ENCODE measurements around the gene FPR2. TPM values are rescaled to one million over a fixed set of nuclear protein-coding genes. Genes with fewer than 3 reads are reported as not detected.

Gene FPR2
- total RNA-seq, result not detected

DNA sequence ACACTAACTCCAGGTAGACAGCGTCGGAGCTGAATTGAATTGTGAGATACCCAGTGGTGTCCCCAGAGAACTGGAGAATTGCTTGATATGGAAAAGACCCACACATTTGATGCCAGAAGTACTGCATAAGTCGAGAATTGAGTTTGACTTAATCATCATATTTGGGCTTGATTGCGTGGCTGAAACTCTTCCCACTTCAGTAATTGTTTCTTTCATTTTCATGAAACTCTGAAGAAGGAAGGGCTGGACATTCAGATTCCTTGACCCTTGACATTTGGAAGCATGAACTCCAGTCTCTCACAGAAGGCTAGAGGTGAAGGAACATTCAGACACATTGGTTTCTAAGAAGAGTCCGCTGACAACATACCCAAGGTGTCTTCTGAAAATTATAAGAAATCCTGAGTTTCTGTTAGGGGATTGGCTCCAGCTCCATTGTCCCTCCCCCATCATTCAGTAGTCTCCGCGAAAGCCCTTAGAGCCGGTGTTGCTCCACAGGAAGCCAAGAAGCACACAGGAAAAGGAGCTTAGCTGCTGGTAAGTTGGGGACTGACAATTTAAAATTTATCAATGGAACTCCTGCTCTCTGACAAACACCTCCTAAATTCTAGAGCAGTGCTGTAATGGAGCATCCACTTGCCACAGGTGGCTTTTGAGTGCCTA is at the start of gene FPR2:
TSS of gene FPR2 (plus strand) at position 484 of the 660 bp plus-strand sequence. CDS start 7,479 bp downstream, outside the sequence.
- peaks cover 0 to 7% of the 10 kb centered on the region in 2 donors for H3K9me3 Mint-ChIP-seq
- H3K4me3 Mint-ChIP-seq, result no peak within 1 kb of the TSS
- peaks cover 1 to 3% of the 10 kb centered on the region in 2 donors for H3K36me3 Mint-ChIP-seq (ENCODE audit: insufficient read depth in 2 of 2)
- DNase-seq, result no peak
- no peaks in the 10 kb centered on the region for H3K4me1 Mint-ChIP-seq (ENCODE audit: low read depth)
- no peak for ATAC-seq (replicated peaks in 1 of 2)
- H3K27ac Mint-ChIP-seq, result no peak within 1 kb of the TSS
- H3K27me3 Mint-ChIP-seq (ENCODE audit: low read depth), result peaks cover 52% of the 10 kb centered on the region

- H3K9me3 Mint-ChIP-seq, result peaks cover 0 to 7% of the 10 kb centered on the region in 2 donors
- peaks cover under 1% of the 10 kb centered on the region for H3K4me1 Mint-ChIP-seq (ENCODE audit: low read depth)
- peaks cover 0 to 2% of the 10 kb centered on the region in 2 donors for H3K36me3 Mint-ChIP-seq (ENCODE audit: insufficient read depth in 2 of 2)
- H3K27ac Mint-ChIP-seq, result no peak overlapping the region
- DNase-seq, result no peak
- H3K27me3 Mint-ChIP-seq (ENCODE audit: low read depth), result peaks cover 14% of the 10 kb centered on the region
- no peak overlapping the region for H3K4me3 Mint-ChIP-seq
- no peak for ATAC-seq (replicated peaks in 1 of 2)
Measured at GRCh38 chr19:51711702-51712101, 49.3 kb upstream of the FPR2 start.

DNA sequence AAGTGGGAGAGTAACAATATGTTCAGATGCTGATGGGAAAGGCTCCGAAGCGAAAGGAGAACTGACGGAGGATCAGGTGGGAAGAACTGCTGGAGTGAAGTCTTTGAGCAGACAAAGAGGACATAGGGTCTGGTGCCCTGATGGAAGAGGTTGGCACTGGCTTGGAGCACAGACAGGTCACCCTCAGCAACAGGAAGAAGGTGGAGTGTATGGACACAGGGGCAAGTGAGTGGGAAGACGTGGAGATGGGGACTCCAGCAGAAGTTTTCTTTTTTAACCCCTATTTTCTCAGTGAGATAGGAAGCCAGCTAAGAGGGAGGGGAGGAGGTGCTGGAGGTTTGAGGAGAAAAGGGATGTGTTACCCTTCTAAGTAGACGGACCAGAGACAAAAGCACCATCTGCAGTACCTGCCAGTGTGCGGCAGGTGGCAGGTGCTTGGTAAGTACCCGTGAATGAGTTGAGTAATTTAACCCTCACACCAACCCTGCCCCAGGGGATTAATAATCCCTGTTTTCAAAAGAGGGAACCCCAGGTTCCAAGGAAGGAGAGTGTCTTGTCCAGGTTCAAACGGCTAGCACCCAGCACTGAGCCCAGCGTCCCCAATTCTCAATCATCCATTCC is 48.4 kb upstream of the FPR2 start:
- Mint-ChIP-seq H3K27ac (no peak overlapping the region), H3K4me1 (ENCODE audit: low read depth) (no peaks in the 10 kb centered on the region), H3K9me3 (peaks cover 0 to 7% of the 10 kb centered on the region in 2 donors), H3K4me3 (no peak overlapping the region), H3K27me3 (ENCODE audit: low read depth) (peaks cover 20% of the 10 kb centered on the region), H3K36me3 (ENCODE audit: insufficient read depth in 2 of 2) (no peaks in the 10 kb centered on the region)
- DNase-seq (no peak), ATAC-seq (replicated peaks in 1 of 2) (peak in 1 of 2 donors; percentile 30)

- H3K27me3 Mint-ChIP-seq (ENCODE audit: low read depth), result peaks cover 28% of the 10 kb centered on the region
- no peak overlapping the region for H3K4me3 Mint-ChIP-seq
- peaks cover 0 to 7% of the 10 kb centered on the region in 2 donors for H3K9me3 Mint-ChIP-seq
- ATAC-seq (replicated peaks in 1 of 2), result no peak
- no peaks in the 10 kb centered on the region for H3K4me1 Mint-ChIP-seq (ENCODE audit: low read depth)
- H3K36me3 Mint-ChIP-seq (ENCODE audit: insufficient read depth in 2 of 2), result peaks cover 0 to 2% of the 10 kb centered on the region in 2 donors
- no peak for DNase-seq
- H3K27ac Mint-ChIP-seq, result no peak overlapping the region
Measured at GRCh38 chr19:51713319-51714285, 47.4 kb upstream of the FPR2 start.

DNA sequence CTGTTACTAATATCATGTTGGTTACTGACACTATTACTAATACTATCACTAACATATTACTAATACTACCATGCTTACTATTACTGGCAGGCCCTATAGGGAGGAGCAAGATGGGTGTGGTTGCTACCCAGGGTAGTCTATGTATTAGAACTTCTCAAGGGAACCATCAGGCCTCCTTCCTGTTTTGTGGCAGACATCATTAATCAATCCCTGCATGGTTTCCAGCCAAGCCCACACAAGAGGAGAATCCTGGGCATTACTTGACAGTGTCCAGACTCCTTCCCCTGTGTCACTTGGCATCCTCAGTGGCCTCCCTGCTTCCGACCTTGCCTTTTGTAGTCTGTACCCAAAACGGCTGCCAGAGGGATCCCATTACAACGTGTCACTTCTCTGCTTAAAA is 46.1 kb upstream of the FPR2 start:
- Mint-ChIP-seq H3K27ac (no peak overlapping the region), H3K36me3 (ENCODE audit: insufficient read depth in 2 of 2) (peaks cover 0 to 2% of the 10 kb centered on the region in 2 donors), H3K4me1 (ENCODE audit: low read depth) (no peaks in the 10 kb centered on the region), H3K9me3 (peaks cover 0 to 7% of the 10 kb centered on the region in 2 donors), H3K27me3 (ENCODE audit: low read depth) (peaks cover 36% of the 10 kb centered on the region), H3K4me3 (no peak overlapping the region)
- ATAC-seq (replicated peaks in 1 of 2) (no peak), DNase-seq (no peak)

DNA sequence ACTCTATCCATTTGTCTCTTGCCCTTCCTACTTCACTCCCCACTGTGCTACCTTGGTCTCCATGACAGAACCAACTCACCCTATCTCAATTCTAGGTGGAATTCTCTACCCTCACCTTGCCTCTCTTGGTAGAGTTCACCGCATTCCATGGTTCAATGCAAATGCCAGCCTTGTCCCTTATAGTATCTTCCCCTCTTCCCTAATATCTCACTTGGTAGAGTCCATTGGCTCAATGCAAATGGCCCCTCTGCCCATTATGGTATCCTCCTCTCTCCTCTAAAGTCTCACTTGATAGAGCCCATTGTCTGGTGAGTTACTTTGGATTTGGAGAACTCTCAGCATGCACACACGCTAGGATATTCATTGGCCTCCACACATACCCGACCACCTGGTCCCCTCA is 45.1 kb upstream of the FPR2 start:
- Mint-ChIP-seq H3K27ac (no peak overlapping the region), H3K9me3 (peaks cover 0 to 7% of the 10 kb centered on the region in 2 donors), H3K27me3 (ENCODE audit: low read depth) (peaks cover 46% of the 10 kb centered on the region), H3K36me3 (ENCODE audit: insufficient read depth in 2 of 2) (peaks cover 0 to 3% of the 10 kb centered on the region in 2 donors), H3K4me3 (no peak overlapping the region), H3K4me1 (ENCODE audit: low read depth) (no peaks in the 10 kb centered on the region)
- DNase-seq (no peak), ATAC-seq (replicated peaks in 1 of 2) (no peak)

- Mint-ChIP-seq H3K9me3 (peaks cover 0 to 7% of the 10 kb centered on the region in 2 donors), H3K36me3 (ENCODE audit: insufficient read depth in 2 of 2) (peaks cover 0 to 3% of the 10 kb centered on the region in 2 donors), H3K27me3 (ENCODE audit: low read depth) (peaks cover 49% of the 10 kb centered on the region), H3K4me3 (no peak overlapping the region), H3K4me1 (ENCODE audit: low read depth) (no peaks in the 10 kb centered on the region), H3K27ac (no peak overlapping the region)
- ATAC-seq (replicated peaks in 1 of 2) (no peak), DNase-seq (no peak)
Measured at GRCh38 chr19:51716925-51717324, 44.1 kb upstream of the FPR2 start.

- ATAC-seq (replicated peaks in 1 of 2) (no peak), DNase-seq (no peak)
- Mint-ChIP-seq H3K4me1 (ENCODE audit: low read depth) (no peaks in the 10 kb centered on the region), H3K27me3 (ENCODE audit: low read depth) (peaks cover 65% of the 10 kb centered on the region), H3K9me3 (peaks cover 0 to 7% of the 10 kb centered on the region in 2 donors), H3K36me3 (ENCODE audit: insufficient read depth in 2 of 2) (peaks cover 0 to 3% of the 10 kb centered on the region in 2 donors), H3K27ac (no peak overlapping the region), H3K4me3 (no peak overlapping the region)
Measured at GRCh38 chr19:51719251-51719988, 41.6 kb upstream of the FPR2 start.

- ATAC-seq (replicated peaks in 1 of 2) (no peak), DNase-seq (no peak)
- no peak overlapping the region for H3K27ac Mint-ChIP-seq
- no peaks in the 10 kb centered on the region for H3K9me3 Mint-ChIP-seq
- no peaks in the 10 kb centered on the region for H3K4me1 Mint-ChIP-seq (ENCODE audit: low read depth)
- H3K36me3 Mint-ChIP-seq (ENCODE audit: insufficient read depth in 2 of 2), result peaks cover 0 to 3% of the 10 kb centered on the region in 2 donors
- no peak overlapping the region for H3K4me3 Mint-ChIP-seq
- peaks cover 61% of the 10 kb centered on the region for H3K27me3 Mint-ChIP-seq (ENCODE audit: low read depth)
Measured at GRCh38 chr19:51721905-51722304, 39.1 kb upstream of the FPR2 start.

DNA sequence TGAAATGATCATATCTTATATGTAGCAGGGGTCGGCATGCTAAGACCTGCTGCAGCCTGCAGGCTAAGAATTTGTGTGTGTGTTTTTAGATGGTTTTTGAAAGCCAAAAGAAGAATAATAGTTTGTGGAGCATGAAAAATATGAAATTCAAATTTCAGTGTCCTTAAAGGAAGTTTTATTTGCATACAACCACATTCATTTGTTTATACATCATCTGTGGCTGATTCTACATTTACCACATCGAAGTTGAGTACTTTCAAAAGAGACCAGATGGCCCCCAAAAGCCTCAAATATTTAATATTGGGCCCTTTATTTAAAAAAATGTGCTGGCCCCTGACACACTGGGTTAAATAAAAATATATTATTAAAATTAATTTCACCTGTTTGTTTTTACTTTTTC is 38.5 kb upstream of the FPR2 start:
- Mint-ChIP-seq H3K36me3 (ENCODE audit: insufficient read depth in 2 of 2) (peaks cover 0 to 3% of the 10 kb centered on the region in 2 donors), H3K4me1 (ENCODE audit: low read depth) (no peaks in the 10 kb centered on the region), H3K9me3 (no peaks in the 10 kb centered on the region), H3K4me3 (no peak overlapping the region), H3K27me3 (ENCODE audit: low read depth) (peaks cover 63% of the 10 kb centered on the region), H3K27ac (no peak overlapping the region)
- ATAC-seq (replicated peaks in 1 of 2) (no peak), DNase-seq (no peak)

DNA sequence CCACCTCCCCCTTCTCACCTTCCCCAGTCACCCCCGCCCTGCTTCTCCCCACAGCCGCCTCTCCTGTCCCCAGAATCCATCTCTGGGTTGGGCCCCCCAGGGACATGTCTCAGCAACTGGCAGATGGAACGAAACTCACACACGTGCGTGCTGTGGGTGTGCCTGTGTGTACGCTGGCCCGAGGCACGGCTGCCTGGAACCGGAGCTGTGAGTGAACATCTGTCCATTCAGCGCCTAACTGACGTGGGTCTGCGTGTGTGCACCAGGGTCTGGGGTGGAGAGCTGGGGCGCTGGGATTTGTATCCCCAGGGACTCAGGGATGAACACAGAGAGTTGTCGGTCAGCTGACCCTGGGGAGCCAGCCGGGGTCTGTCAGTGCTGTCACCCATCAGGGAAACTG is 36.4 kb upstream of the FPR2 start:
- Mint-ChIP-seq H3K27ac (no peak overlapping the region), H3K4me3 (no peak overlapping the region), H3K4me1 (ENCODE audit: low read depth) (no peaks in the 10 kb centered on the region), H3K9me3 (peaks cover 0 to 2% of the 10 kb centered on the region in 2 donors), H3K27me3 (ENCODE audit: low read depth) (peaks cover 63% of the 10 kb centered on the region), H3K36me3 (ENCODE audit: insufficient read depth in 2 of 2) (peaks cover 2 to 3% of the 10 kb centered on the region in 2 donors)
- ATAC-seq (replicated peaks in 1 of 2), result no peak
- no peak for DNase-seq

DNA sequence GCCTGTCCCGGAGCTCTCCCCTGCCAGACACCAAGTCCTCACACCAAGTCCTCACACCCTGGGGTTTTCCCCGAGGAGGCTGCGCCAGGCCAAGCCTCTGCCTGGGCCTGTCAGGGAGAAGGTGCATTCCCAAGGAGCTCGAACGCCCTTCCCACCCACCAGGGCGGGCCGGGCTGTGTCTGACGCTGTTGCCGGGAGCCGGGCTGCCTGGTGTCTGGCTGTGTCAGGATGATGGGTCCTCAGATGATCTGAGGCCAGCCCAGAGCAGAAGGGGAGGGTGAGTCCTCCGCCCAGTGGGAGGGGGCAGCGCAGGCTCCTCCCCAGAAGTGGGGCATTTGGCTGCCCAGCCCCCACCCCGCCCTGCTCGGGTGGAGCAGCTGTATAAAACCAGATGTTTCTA is 34.9 kb upstream of the FPR2 start:
- Mint-ChIP-seq H3K27me3 (ENCODE audit: low read depth) (peaks cover 49% of the 10 kb centered on the region), H3K9me3 (peaks cover 2 to 7% of the 10 kb centered on the region in 2 donors), H3K27ac (no peak overlapping the region), H3K4me3 (no peak overlapping the region), H3K36me3 (ENCODE audit: insufficient read depth in 2 of 2) (peaks cover 2 to 3% of the 10 kb centered on the region in 2 donors), H3K4me1 (ENCODE audit: low read depth) (no peaks in the 10 kb centered on the region)
- DNase-seq (no peak), ATAC-seq (replicated peaks in 1 of 2) (no peak)
